GM12891 (cell line): ENCODE measurements around the gene PPP1R12B.

ENCODE experiments used
- DNase-seq: peaks from one replicate; pipeline ENCODE4 v3.0.0; 2011; ENCODE audit warnings: low spot score; ENCODE audit not compliant: insufficient read length
- FAIRE-seq: peaks from 2 replicates; lab custom pipeline; 2011; peaks lifted over from hg19 to GRCh38; lab: Jason Lieb, UNC
- PAX5 ChIP-seq: IDR thresholded peaks from 2 replicates; pipeline ENCODE4 v1.6.1; 2011; ENCODE audit warnings: low read length, moderate library complexity, mild to moderate bottlenecking; ENCODE audit not compliant: insufficient read depth, severe bottlenecking
- POLR2A ChIP-seq: IDR thresholded peaks from 2 replicates; pipeline ENCODE4 v1.6.1; 2011; ENCODE audit warnings: low read depth, low read length, control low read depth
- POLR2AphosphoS5 ChIP-seq: IDR thresholded peaks from 2 replicates; pipeline ENCODE4 v1.6.1; 2011; ENCODE audit warnings: low read depth, low read length, control low read depth
- POU2F2 ChIP-seq: IDR thresholded peaks from 2 replicates; pipeline ENCODE4 v1.6.1; 2011; ENCODE audit warnings: low read depth, mild to moderate bottlenecking, control low read depth, low read length, moderate library complexity
- SPI1 ChIP-seq: IDR thresholded peaks from 2 replicates; pipeline ENCODE4 v1.6.1; 2011; ENCODE audit warnings: low read depth, low read length, control low read depth
- TAF1 ChIP-seq: IDR thresholded peaks from 2 replicates; pipeline ENCODE4 v1.6.1; 2011; ENCODE audit warnings: low read depth, low read length, control low read depth

Gene PPP1R12B

GRCh38 chr1:202568410-202568809 lies 219.9 kb downstream of the PPP1R12B start:
- FAIRE-seq: no peak
- TF ChIP-seq SPI1: no peak
- TF ChIP-seq TAF1: no peak
- TF ChIP-seq POU2F2: no peak
- TF ChIP-seq POLR2AphosphoS5: no peak
- no peak for DNase-seq

- no peak for DNase-seq
- no peak for TF ChIP-seq POLR2AphosphoS5
- TF ChIP-seq PAX5: no peak
- TF ChIP-seq POLR2A: no peak
- TF ChIP-seq SPI1: no peak
- TF ChIP-seq TAF1: no peak
- no peak for TF ChIP-seq POU2F2
- no peak for FAIRE-seq
These were observed 220.3 kb downstream of the PPP1R12B start for GRCh38 chr1:202568826-202569225.

GRCh38 chr1:202569393-202570322 lies 221.2 kb downstream of the PPP1R12B start:
- TF ChIP-seq PAX5: no peak
- DNase-seq (no peak), FAIRE-seq (no peak)

- DNase-seq: no peak
- no peak for TF ChIP-seq POLR2A
- TF ChIP-seq PAX5: no peak
- TF ChIP-seq POU2F2: no peak
- no peak for TF ChIP-seq POLR2AphosphoS5
- FAIRE-seq: no peak
These were observed 223.3 kb downstream of the PPP1R12B start for GRCh38 chr1:202571719-202572339.

- TF ChIP-seq POLR2A: no peak
- no peak for TF ChIP-seq TAF1
- DNase-seq: no peak
These were observed 224.4 kb downstream of the PPP1R12B start for GRCh38 chr1:202572867-202573266.

GRCh38 chr1:202575918-202576653 lies 227.6 kb downstream of the PPP1R12B start:
- FAIRE-seq: no peak

More at GRCh38 chr1:202572867-202573266, 224.4 kb downstream of the PPP1R12B start:
- FAIRE-seq: no peak

GRCh38 chr1:202576816-202577215 lies 228.3 kb downstream of the PPP1R12B start:
- DNase-seq (no peak), FAIRE-seq (no peak)
- TF ChIP-seq TAF1 (no peak), PAX5 (no peak), POU2F2 (no peak), POLR2AphosphoS5 (no peak), SPI1 (no peak), POLR2A (no peak)

More at GRCh38 chr1:202575918-202576653, 227.6 kb downstream of the PPP1R12B start:
- TF ChIP-seq SPI1 (no peak), TAF1 (no peak), POLR2AphosphoS5 (no peak), POLR2A (no peak), PAX5 (no peak), POU2F2 (no peak)
- no peak for DNase-seq

- TF ChIP-seq POLR2AphosphoS5: no peak
- no peak for TF ChIP-seq TAF1
- TF ChIP-seq PAX5: no peak
- TF ChIP-seq SPI1: no peak
- no peak for TF ChIP-seq POLR2A
- no peak for TF ChIP-seq POU2F2
- FAIRE-seq: no peak
- no peak for DNase-seq
These were observed 228.9 kb downstream of the PPP1R12B start for GRCh38 chr1:202577381-202577780.

GRCh38 chr1:202578001-202578504 lies 229.6 kb downstream of the PPP1R12B start:
- TF ChIP-seq POLR2A: no peak
- no peak for TF ChIP-seq TAF1
- TF ChIP-seq POLR2AphosphoS5: no peak
- DNase-seq (no peak), FAIRE-seq (no peak)

GRCh38 chr1:202578565-202578964 lies 230.1 kb downstream of the PPP1R12B start:
- no peak for FAIRE-seq
- TF ChIP-seq TAF1: no peak
- no peak for TF ChIP-seq POLR2AphosphoS5

More at GRCh38 chr1:202578565-202578964, 230.1 kb downstream of the PPP1R12B start:
- DNase-seq: no peak
